ENCODE data around the gene GMPR2.

GRCh38 chr14:24233538-24233866 is 773 bp downstream of the GMPR2 start:
- TF ChIP-seq CTCF (IDR thresholded peaks at IDR 0.05): no peak
- TF ChIP-seq EZH2 (IDR thresholded peaks at IDR 0.05): no peak
- TF ChIP-seq EZH2phosphoT487 (IDR thresholded peaks at IDR 0.05): no peak
